ENCODE measurements around the gene PAX5.

The PAX5 gene

DNA sequence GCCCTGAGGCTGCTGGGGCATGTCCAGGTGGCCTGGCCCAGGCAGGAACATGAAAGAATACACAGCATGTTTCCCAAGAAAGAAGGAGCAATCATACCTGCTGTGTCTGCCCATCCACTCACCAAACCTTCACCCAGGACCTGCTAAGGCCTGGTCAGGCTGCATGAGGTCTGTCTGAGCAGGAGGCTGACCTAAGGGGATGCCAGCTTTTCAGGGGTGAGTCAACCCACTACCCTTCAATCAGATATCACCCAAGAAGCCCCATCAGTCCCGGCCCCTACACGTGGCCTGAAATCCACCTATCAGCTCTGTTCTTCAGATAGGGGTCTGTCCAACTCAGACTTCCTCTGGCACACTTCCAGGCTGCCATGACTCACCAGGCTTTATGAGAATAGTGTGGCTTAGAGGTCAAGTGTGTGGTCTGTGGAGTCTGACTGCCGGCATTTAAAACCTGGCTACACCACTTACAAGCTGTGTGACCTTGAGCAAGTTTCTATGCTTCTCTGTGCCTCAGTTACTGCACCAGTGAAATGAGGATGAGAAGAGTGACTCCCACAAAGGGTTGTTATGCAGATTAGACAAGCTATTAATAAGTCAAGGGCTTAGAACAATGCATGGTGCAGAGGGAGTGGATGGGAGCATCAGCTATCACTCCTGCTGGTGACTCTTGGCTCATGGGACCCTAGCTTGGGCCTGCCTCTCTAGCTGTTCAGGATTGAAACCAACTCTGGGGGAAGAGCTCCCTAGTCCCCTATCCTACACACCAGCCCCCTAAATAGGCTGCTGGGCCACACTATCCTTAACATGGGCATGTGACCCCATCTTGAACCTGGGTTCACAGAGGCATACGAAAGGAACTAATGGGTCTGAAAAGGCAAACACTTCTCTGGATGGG, 130.3 kb downstream of the PAX5 start (continued):
- no peak for TF ChIP-seq ZNF133 (tag by site-specific recombination; IDR thresholded peaks at IDR 0.05)
- no peak for TF ChIP-seq KLF16 (tag by site-specific recombination; IDR thresholded peaks at IDR 0.05)
- peak; percentile 60; the same call in 1 of the 2 replicates for TF ChIP-seq ZEB2 (tag by site-specific recombination; IDR thresholded peaks at IDR 0.05)
- TF ChIP-seq ZNF585B (tag by site-specific recombination; IDR thresholded peaks at IDR 0.05) = no peak
- no peak for TF ChIP-seq SALL2 (tag by site-specific recombination; IDR thresholded peaks at IDR 0.05; ENCODE audit: borderline replicate concordance)
- TF ChIP-seq, protein P1, sequence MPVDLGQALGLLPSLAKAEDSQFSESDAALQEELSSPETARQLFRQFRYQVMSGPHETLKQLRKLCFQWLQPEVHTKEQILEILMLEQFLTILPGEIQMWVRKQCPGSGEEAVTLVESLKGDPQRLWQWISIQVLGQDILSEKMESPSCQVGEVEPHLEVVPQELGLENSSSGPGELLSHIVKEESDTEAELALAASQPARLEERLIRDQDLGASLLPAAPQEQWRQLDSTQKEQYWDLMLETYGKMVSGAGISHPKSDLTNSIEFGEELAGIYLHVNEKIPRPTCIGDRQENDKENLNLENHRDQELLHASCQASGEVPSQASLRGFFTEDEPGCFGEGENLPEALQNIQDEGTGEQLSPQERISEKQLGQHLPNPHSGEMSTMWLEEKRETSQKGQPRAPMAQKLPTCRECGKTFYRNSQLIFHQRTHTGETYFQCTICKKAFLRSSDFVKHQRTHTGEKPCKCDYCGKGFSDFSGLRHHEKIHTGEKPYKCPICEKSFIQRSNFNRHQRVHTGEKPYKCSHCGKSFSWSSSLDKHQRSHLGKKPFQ (tag by site-specific recombination; IDR thresholded peaks at IDR 0.05) = no peak
- TF ChIP-seq ZNF529 (tag by site-specific recombination; IDR thresholded peaks at IDR 0.05; ENCODE audit: insufficient replicate concordance) = no peak
- no peak for TF ChIP-seq GLIS2 (tag by site-specific recombination; IDR thresholded peaks at IDR 0.05)
- TF ChIP-seq ZBTB1 (tag by site-specific recombination; IDR thresholded peaks at IDR 0.05) = no peak
- TF ChIP-seq OSR2 (tag by site-specific recombination; IDR thresholded peaks at IDR 0.05) = peak; percentile 78
- TF ChIP-seq, protein P2, sequence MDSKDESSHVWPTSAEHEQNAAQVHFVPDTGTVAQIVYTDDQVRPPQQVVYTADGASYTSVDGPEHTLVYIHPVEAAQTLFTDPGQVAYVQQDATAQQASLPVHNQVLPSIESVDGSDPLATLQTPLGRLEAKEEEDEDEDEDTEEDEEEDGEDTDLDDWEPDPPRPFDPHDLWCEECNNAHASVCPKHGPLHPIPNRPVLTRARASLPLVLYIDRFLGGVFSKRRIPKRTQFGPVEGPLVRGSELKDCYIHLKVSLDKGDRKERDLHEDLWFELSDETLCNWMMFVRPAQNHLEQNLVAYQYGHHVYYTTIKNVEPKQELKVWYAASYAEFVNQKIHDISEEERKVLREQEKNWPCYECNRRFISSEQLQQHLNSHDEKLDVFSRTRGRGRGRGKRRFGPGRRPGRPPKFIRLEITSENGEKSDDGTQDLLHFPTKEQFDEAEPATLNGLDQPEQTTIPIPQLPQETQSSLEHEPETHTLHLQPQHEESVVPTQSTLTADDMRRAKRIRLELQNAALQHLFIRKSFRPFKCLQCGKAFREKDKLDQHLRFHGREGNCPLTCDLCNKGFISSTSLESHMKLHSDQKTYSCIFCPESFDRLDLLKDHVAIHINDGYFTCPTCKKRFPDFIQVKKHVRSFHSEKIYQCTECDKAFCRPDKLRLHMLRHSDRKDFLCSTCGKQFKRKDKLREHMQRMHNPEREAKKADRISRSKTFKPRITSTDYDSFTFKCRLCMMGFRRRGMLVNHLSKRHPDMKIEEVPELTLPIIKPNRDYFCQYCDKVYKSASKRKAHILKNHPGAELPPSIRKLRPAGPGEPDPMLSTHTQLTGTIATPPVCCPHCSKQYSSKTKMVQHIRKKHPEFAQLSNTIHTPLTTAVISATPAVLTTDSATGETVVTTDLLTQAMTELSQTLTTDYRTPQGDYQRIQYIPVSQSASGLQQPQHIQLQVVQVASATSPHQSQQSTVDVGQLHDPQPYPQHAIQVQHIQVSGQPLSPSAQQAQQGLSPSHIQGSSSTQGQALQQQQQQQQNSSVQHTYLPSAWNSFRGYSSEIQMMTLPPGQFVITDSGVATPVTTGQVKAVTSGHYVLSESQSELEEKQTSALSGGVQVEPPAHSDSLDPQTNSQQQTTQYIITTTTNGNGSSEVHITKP (tag by site-specific recombination; IDR thresholded peaks at IDR 0.05) = no peak
- TF ChIP-seq, protein P3, sequence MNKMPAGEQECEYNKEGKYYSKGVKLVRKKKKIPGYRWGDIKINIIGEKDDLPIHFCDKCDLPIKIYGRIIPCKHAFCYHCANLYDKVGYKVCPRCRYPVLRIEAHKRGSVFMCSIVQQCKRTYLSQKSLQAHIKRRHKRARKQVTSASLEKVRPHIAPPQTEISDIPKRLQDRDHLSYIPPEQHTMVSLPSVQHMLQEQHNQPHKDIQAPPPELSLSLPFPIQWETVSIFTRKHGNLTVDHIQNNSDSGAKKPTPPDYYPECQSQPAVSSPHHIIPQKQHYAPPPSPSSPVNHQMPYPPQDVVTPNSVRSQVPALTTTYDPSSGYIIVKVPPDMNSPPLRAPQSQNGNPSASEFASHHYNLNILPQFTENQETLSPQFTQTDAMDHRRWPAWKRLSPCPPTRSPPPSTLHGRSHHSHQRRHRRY (tag by site-specific recombination; IDR thresholded peaks at IDR 0.05) = no peak
- TF ChIP-seq ZSCAN16 (tag by site-specific recombination; IDR thresholded peaks at IDR 0.05) = no peak
- TF ChIP-seq BCL11B (tag by site-specific recombination; IDR thresholded peaks at IDR 0.05; ENCODE audit: low read depth) = no peak
- TF ChIP-seq SP2 (tag by site-specific recombination; IDR thresholded peaks at IDR 0.05) = peak; percentile 30; the same call in 1 of the 2 replicates
- TF ChIP-seq ZNF2 (tag by site-specific recombination; IDR thresholded peaks at IDR 0.05) = no peak
- TF ChIP-seq, protein P4, sequence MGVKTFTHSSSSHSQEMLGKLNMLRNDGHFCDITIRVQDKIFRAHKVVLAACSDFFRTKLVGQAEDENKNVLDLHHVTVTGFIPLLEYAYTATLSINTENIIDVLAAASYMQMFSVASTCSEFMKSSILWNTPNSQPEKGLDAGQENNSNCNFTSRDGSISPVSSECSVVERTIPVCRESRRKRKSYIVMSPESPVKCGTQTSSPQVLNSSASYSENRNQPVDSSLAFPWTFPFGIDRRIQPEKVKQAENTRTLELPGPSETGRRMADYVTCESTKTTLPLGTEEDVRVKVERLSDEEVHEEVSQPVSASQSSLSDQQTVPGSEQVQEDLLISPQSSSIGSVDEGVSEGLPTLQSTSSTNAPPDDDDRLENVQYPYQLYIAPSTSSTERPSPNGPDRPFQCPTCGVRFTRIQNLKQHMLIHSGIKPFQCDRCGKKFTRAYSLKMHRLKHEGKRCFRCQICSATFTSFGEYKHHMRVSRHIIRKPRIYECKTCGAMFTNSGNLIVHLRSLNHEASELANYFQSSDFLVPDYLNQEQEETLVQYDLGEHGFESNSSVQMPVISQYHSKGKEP (tag by site-specific recombination; IDR thresholded peaks at IDR 0.05) = no peak
- TF ChIP-seq ZNF433 (tag by site-specific recombination; IDR thresholded peaks at IDR 0.05; ENCODE audit: low read depth) = no peak
- TF ChIP-seq, protein P5, sequence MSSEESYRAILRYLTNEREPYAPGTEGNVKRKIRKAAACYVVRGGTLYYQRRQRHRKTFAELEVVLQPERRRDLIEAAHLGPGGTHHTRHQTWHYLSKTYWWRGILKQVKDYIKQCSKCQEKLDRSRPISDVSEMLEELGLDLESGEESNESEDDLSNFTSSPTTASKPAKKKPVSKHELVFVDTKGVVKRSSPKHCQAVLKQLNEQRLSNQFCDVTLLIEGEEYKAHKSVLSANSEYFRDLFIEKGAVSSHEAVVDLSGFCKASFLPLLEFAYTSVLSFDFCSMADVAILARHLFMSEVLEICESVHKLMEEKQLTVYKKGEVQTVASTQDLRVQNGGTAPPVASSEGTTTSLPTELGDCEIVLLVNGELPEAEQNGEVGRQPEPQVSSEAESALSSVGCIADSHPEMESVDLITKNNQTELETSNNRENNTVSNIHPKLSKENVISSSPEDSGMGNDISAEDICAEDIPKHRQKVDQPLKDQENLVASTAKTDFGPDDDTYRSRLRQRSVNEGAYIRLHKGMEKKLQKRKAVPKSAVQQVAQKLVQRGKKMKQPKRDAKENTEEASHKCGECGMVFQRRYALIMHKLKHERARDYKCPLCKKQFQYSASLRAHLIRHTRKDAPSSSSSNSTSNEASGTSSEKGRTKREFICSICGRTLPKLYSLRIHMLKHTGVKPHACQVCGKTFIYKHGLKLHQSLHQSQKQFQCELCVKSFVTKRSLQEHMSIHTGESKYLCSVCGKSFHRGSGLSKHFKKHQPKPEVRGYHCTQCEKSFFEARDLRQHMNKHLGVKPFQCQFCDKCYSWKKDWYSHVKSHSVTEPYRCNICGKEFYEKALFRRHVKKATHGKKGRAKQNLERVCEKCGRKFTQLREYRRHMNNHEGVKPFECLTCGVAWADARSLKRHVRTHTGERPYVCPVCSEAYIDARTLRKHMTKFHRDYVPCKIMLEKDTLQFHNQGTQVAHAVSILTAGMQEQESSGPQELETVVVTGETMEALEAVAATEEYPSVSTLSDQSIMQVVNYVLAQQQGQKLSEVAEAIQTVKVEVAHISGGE (tag by site-specific recombination; conservative IDR thresholded peaks at IDR 0.05; ENCODE audit: low read depth) = no peak
- no peak for TF ChIP-seq ZNF292 (tag by site-specific recombination; IDR thresholded peaks at IDR 0.05; ENCODE audit: borderline replicate concordance, low read depth)
- TF ChIP-seq ZFHX2 (tag by site-specific recombination; conservative IDR thresholded peaks at IDR 0.05) = no peak
- TF ChIP-seq ZFP3 (tag by site-specific recombination; IDR thresholded peaks at IDR 0.05; ENCODE audit: low read depth) = no peak
- TF ChIP-seq, protein P6, sequence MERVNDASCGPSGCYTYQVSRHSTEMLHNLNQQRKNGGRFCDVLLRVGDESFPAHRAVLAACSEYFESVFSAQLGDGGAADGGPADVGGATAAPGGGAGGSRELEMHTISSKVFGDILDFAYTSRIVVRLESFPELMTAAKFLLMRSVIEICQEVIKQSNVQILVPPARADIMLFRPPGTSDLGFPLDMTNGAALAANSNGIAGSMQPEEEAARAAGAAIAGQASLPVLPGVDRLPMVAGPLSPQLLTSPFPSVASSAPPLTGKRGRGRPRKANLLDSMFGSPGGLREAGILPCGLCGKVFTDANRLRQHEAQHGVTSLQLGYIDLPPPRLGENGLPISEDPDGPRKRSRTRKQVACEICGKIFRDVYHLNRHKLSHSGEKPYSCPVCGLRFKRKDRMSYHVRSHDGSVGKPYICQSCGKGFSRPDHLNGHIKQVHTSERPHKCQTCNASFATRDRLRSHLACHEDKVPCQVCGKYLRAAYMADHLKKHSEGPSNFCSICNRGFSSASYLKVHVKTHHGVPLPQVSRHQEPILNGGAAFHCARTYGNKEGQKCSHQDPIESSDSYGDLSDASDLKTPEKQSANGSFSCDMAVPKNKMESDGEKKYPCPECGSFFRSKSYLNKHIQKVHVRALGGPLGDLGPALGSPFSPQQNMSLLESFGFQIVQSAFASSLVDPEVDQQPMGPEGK (tag by site-specific recombination; IDR thresholded peaks at IDR 0.05) = no peak
- no peak for TF ChIP-seq TCF7L2 (IDR thresholded peaks at IDR 0.05; ENCODE audit: borderline replicate concordance, low read depth, low read length)
- TF ChIP-seq ZNF610 (tag by site-specific recombination; IDR thresholded peaks at IDR 0.05; ENCODE audit: borderline replicate concordance) = no peak

All from HEK293 (cell line).